ENCODE measurements around the gene NFIB. TPM values are rescaled to one million over a fixed set of nuclear protein-coding genes. Genes with fewer than 3 reads are reported as not detected.

Gene NFIB
- total RNA-seq, 1 donor from 2014 or later, result 76.4 TPM

- no peaks in the 10 kb centered on the region for H3K27me3 Mint-ChIP-seq
- H3K4me1 Mint-ChIP-seq (ENCODE audit: unreplicated experiment), result peaks cover 42% of the 10 kb centered on the region
- H3K36me3 Mint-ChIP-seq, result peaks cover 27% of the 10 kb centered on the region
- no peak overlapping the region for H3K4me3 Mint-ChIP-seq
- no peak overlapping the region for H3K27ac Mint-ChIP-seq
- no peak for TF ChIP-seq CTCF (conservative IDR thresholded peaks at IDR 0.05)
- H3K9me3 Mint-ChIP-seq, result peaks cover 14% of the 10 kb centered on the region
- DNase-seq (ENCODE audit: extremely low spot score, unreplicated experiment), result no peak
Measured at GRCh38 chr9:14269916-14270315, 44.0 kb downstream of the NFIB start.

- peaks cover 39% of the 10 kb centered on the region for H3K4me1 Mint-ChIP-seq (ENCODE audit: unreplicated experiment)
Measured at GRCh38 chr9:14263707-14264483, 50.0 kb downstream of the NFIB start.

GRCh38 chr9:14262827-14263226, 51.1 kb downstream of the NFIB start:
- H3K27me3 Mint-ChIP-seq, result no peaks in the 10 kb centered on the region
- peaks cover 4% of the 10 kb centered on the region for H3K9me3 Mint-ChIP-seq

More at GRCh38 chr9:14263707-14264483, 50.0 kb downstream of the NFIB start:
- DNase-seq (ENCODE audit: extremely low spot score, unreplicated experiment), result no peak
- peak overlapping the region; percentile 57 for H3K27ac Mint-ChIP-seq
- peaks cover 46% of the 10 kb centered on the region for H3K36me3 Mint-ChIP-seq
- peaks cover 10% of the 10 kb centered on the region for H3K9me3 Mint-ChIP-seq
- no peak for TF ChIP-seq CTCF (conservative IDR thresholded peaks at IDR 0.05)
- H3K27me3 Mint-ChIP-seq, result no peaks in the 10 kb centered on the region
- H3K4me3 Mint-ChIP-seq, result no peak overlapping the region

GRCh38 chr9:14261616-14262015, 52.3 kb downstream of the NFIB start:
- Mint-ChIP-seq H3K27me3 (no peaks in the 10 kb centered on the region), H3K9me3 (peaks cover 4% of the 10 kb centered on the region), H3K27ac (no peak overlapping the region), H3K4me3 (no peak overlapping the region), H3K4me1 (ENCODE audit: unreplicated experiment) (peaks cover 50% of the 10 kb centered on the region), H3K36me3 (peaks cover 40% of the 10 kb centered on the region)
- TF ChIP-seq CTCF (conservative IDR thresholded peaks at IDR 0.05), result no peak
- no peak for DNase-seq (ENCODE audit: extremely low spot score, unreplicated experiment)

More at GRCh38 chr9:14262827-14263226, 51.1 kb downstream of the NFIB start:
- H3K4me1 Mint-ChIP-seq (ENCODE audit: unreplicated experiment), result peaks cover 45% of the 10 kb centered on the region
- DNase-seq (ENCODE audit: extremely low spot score, unreplicated experiment), result no peak
- H3K27ac Mint-ChIP-seq, result no peak overlapping the region
- H3K4me3 Mint-ChIP-seq, result no peak overlapping the region
- H3K36me3 Mint-ChIP-seq, result peaks cover 42% of the 10 kb centered on the region
- no peak for TF ChIP-seq CTCF (conservative IDR thresholded peaks at IDR 0.05)

- no peak for DNase-seq (ENCODE audit: extremely low spot score, unreplicated experiment)
- Mint-ChIP-seq H3K27me3 (no peaks in the 10 kb centered on the region), H3K36me3 (peaks cover 32% of the 10 kb centered on the region), H3K4me1 (ENCODE audit: unreplicated experiment) (peaks cover 62% of the 10 kb centered on the region), H3K9me3 (no peaks in the 10 kb centered on the region), H3K27ac (no peak overlapping the region), H3K4me3 (no peak overlapping the region)
- no peak for TF ChIP-seq CTCF (conservative IDR thresholded peaks at IDR 0.05)
Measured at GRCh38 chr9:14260101-14260500, 53.8 kb downstream of the NFIB start.
